Ishikawa (cell line): ENCODE data around the gene TGFBR3.

Experiments
- CEBPB ChIP-seq: IDR thresholded peaks from 2 replicates; pipeline ENCODE4 v1.6.1; 2012
- CREB1 ChIP-seq: IDR thresholded peaks from 2 replicates; pipeline ENCODE4 v1.6.1; 2012; ENCODE audit warnings: low read depth
- EGR1 ChIP-seq: IDR thresholded peaks from 2 replicates; pipeline ENCODE4 v1.6.1; 2012
- EP300 ChIP-seq: IDR thresholded peaks from 2 replicates; pipeline ENCODE4 v1.6.1; 2012; ENCODE audit warnings: borderline replicate concordance
- FOXM1 ChIP-seq: IDR thresholded peaks from 2 replicates; pipeline ENCODE4 v1.6.1; 2012; ENCODE audit warnings: low read depth, borderline replicate concordance
- MAX ChIP-seq: IDR thresholded peaks from 2 replicates; pipeline ENCODE4 v1.6.1; 2012
- NFIC ChIP-seq: IDR thresholded peaks from 2 replicates; pipeline ENCODE4 v1.6.1; 2012
- RAD21 ChIP-seq: IDR thresholded peaks from 2 replicates; pipeline ENCODE4 v1.6.1; 2012; ENCODE audit warnings: low read depth
- REST ChIP-seq: IDR thresholded peaks from 2 replicates; pipeline ENCODE4 v1.6.1; 2012; ENCODE audit warnings: low read depth, mild to moderate bottlenecking
- TAF1 ChIP-seq: IDR thresholded peaks from 2 replicates; pipeline ENCODE4 v1.6.1; 2012; ENCODE audit warnings: low read depth, mild to moderate bottlenecking
- TCF12 ChIP-seq: IDR thresholded peaks from 2 replicates; pipeline ENCODE4 v1.6.1; 2012; ENCODE audit warnings: low read depth
- TEAD4 ChIP-seq: IDR thresholded peaks from 2 replicates; pipeline ENCODE4 v1.6.1; 2012
- USF1 ChIP-seq: IDR thresholded peaks from 2 replicates; pipeline ENCODE4 v1.6.1; 2012
- YY1 ChIP-seq: IDR thresholded peaks from 2 replicates; pipeline ENCODE4 v1.6.1; 2012; ENCODE audit warnings: low read depth
- ZBTB7A ChIP-seq: IDR thresholded peaks from 2 replicates; pipeline ENCODE4 v1.6.1; 2012; ENCODE audit warnings: low read depth

TGFBR3 gene

GRCh38 chr1:91793189-91793588 lies 92.8 kb downstream of the TGFBR3 start:
- TF ChIP-seq TAF1 (no peak), TEAD4 (no peak), YY1 (no peak), CEBPB (no peak), FOXM1 (no peak), TCF12 (no peak)

GRCh38 chr1:91792489-91793071 lies 93.4 kb downstream of the TGFBR3 start:
- TF ChIP-seq TAF1: no peak
- no peak for TF ChIP-seq CREB1
- TF ChIP-seq TCF12: no peak
- TF ChIP-seq TEAD4: no peak
- TF ChIP-seq RAD21: 0 out of 2 replicates have a peak, but pooled peaks have one; percentile 4
- TF ChIP-seq MAX: no peak
- no peak for TF ChIP-seq ZBTB7A
- TF ChIP-seq NFIC: no peak

GRCh38 chr1:91791691-91792488 lies 94.1 kb downstream of the TGFBR3 start:
- TF ChIP-seq CEBPB (no peak), TCF12 (no peak), TAF1 (no peak), EP300 (no peak), CREB1 (no peak), MAX (no peak), EGR1 (no peak), ZBTB7A (no peak), FOXM1 (no peak), USF1 (no peak), NFIC (no peak), REST (no peak), TEAD4 (no peak), YY1 (no peak), RAD21 (no peak)

- no peak for TF ChIP-seq TEAD4
- TF ChIP-seq TAF1: no peak
- TF ChIP-seq EGR1: no peak
Measured at GRCh38 chr1:91791103-91791502, 94.8 kb downstream of the TGFBR3 start.

- TF ChIP-seq TAF1 (no peak), USF1 (no peak), CEBPB (no peak), REST (no peak), TEAD4 (no peak), ZBTB7A (no peak), MAX (no peak), EP300 (no peak), CREB1 (no peak), RAD21 (no peak), NFIC (no peak), EGR1 (no peak), FOXM1 (no peak), TCF12 (no peak), YY1 (no peak)
Measured at GRCh38 chr1:91790392-91790791, 95.6 kb downstream of the TGFBR3 start.
